Activated CD8-positive, alpha-beta memory T cell treated with anti-CD3 and anti-CD28 coated beads, Interleukin-2, amount 10 ng/mL, durations not matched to agents 7 days and 5 days (primary cell): Measurements from ENCODE around the gene LHFPL3. TPM values are rescaled to one million over a fixed set of nuclear protein-coding genes. Genes with fewer than 3 reads are reported as not detected.
"Not testable (repeated sequence)": the region's sequence is repeated elsewhere in the genome, so short reads cannot be mapped to it uniquely, and the experiment has no call there.

Experiments used
- ATAC-seq: fragments of 150-1000 bp; cut with Tn5 transposase; one replicate; pipeline ENCODE4 v1.10.0; 2021; ENCODE audit warnings: moderate library complexity
- CTCF ChIA-PET: fragments of 350-600 bp; sonication (Branson Sonifier 250); formaldehyde crosslinking; loops from one replicate; lab custom pipeline; 2021; ENCODE audit warnings: antibody characterized with exemption; lab: Charles Lee
- DNase-seq: peaks from one replicate; pipeline ENCODE4 v3.0.0-alpha.2; 2020
- H3K27ac Mint-ChIP-seq: one replicate; pipeline ENCODE4 v1.8.0; 2021; ENCODE audit warnings: mild to moderate bottlenecking, mixed read lengths
- H3K27me3 Mint-ChIP-seq: one replicate; pipeline ENCODE4 v1.8.0; 2021; ENCODE audit warnings: mixed read lengths
- H3K36me3 Mint-ChIP-seq: one replicate; pipeline ENCODE4 v1.8.0; 2021; ENCODE audit warnings: mild to moderate bottlenecking, mixed read lengths
- H3K4me1 Mint-ChIP-seq: one replicate; pipeline ENCODE4 v1.8.0; 2021; ENCODE audit warnings: mixed read lengths
- H3K4me3 Mint-ChIP-seq: one replicate; pipeline ENCODE4 v1.8.0; 2021; ENCODE audit warnings: mild to moderate bottlenecking, moderate library complexity, mixed read lengths
- H3K9me3 Mint-ChIP-seq: one replicate; pipeline ENCODE4 v1.8.0; 2022; ENCODE audit warnings: low read depth, mixed read lengths
- total RNA-seq, 2 experiments: library from RNA; stranded (reverse); gene quantifications; one replicate each; pipeline ENCODE4 v1.2.3, GENCODE V29; 2021

LHFPL3 gene
- total RNA-seq, 2 experiments from 2014 or later: not detected

DNA sequence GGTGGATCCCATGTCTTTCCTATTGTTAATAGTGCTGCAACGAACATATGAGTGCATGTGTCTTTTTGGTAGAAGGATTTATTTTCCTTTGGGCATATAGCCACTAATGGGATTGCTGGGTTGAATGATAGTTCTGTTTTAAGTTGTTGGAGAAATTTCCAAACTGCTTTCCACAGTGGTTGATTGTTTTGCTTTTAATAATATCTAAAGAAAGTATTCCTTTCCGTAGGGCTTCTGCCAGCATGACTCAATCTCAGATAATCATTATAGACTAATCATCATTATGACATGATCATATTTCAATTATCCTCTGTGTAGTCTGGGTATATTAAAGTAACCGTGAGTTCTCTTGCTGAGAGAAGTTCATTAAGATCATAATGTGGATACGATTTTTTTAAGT is 575.4 kb downstream of the LHFPL3 start:
- Mint-ChIP-seq H3K4me3 (no peak overlapping the region), H3K4me1 (no peaks in the 10 kb centered on the region), H3K27ac (no peak overlapping the region), H3K27me3 (peaks cover 22% of the 10 kb centered on the region), H3K9me3 (no peaks in the 10 kb centered on the region), H3K36me3 (no peaks in the 10 kb centered on the region)
- DNase-seq: no peak
- CTCF ChIA-PET: interaction anchor here (0.7 to 3.3 kb wide), 3 partner anchors 21 to 483 kb away, joined by 3 to 14 read pairs (median 3); no protein-coding TSS in a partner anchor
- ATAC-seq: no peak

GRCh38 chr7:104906032-104906431 is 577.6 kb downstream of the LHFPL3 start:
- CTCF ChIA-PET: interaction anchor here (1.7 to 6.5 kb wide), 3 partner anchors 12 to 23 kb away, joined by 6 to 35 read pairs (median 16); no protein-coding TSS in a partner anchor
- H3K27me3 Mint-ChIP-seq: peaks cover 23% of the 10 kb centered on the region
- H3K9me3 Mint-ChIP-seq: no peaks in the 10 kb centered on the region
- peaks cover 2% of the 10 kb centered on the region for H3K4me1 Mint-ChIP-seq
- no peaks in the 10 kb centered on the region for H3K36me3 Mint-ChIP-seq
- no peak overlapping the region for H3K4me3 Mint-ChIP-seq
- ATAC-seq (no peak), DNase-seq (no peak)
- H3K27ac Mint-ChIP-seq: no peak overlapping the region

- no peak for ATAC-seq
- no peaks in the 10 kb centered on the region for H3K9me3 Mint-ChIP-seq
- no peaks in the 10 kb centered on the region for H3K36me3 Mint-ChIP-seq
- no peak for DNase-seq
- H3K27me3 Mint-ChIP-seq: peaks cover 23% of the 10 kb centered on the region
- CTCF ChIA-PET: interaction anchor here (1.2 to 6.5 kb wide), 3 partner anchors 12 to 198 kb away, joined by 3 to 35 read pairs (median 16); no protein-coding TSS in a partner anchor
- H3K4me1 Mint-ChIP-seq: peaks cover 2% of the 10 kb centered on the region
- no peak overlapping the region for H3K4me3 Mint-ChIP-seq
- no peak overlapping the region for H3K27ac Mint-ChIP-seq
Measured at GRCh38 chr7:104906556-104906955, 578.2 kb downstream of the LHFPL3 start.

DNA sequence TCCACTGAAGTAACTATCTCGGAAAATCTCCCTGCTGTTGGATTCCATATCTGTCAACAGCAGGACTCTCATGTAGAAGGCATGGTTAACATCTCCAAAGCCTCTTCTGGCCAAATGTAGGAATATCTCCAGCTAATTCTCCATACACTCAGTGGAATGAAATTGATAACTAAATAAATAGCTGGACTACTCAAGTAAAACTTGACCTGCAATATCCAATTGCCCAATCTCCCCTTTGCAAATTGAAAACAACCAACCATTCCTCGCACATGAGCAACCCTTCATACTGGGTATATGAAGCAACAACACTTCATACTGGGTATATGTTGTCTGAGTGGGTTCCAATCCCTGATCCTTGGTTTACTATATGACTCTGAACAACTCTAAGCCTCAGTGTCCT is 580.2 kb downstream of the LHFPL3 start:
- DNase-seq: no peak
- CTCF ChIA-PET: interaction anchor here (0.6 to 6.5 kb wide), 5 partner anchors 10 to 25 kb away, joined by 3 to 35 read pairs (median 7); no protein-coding TSS in a partner anchor
- H3K27ac Mint-ChIP-seq: no peak overlapping the region
- peaks cover 23% of the 10 kb centered on the region for H3K27me3 Mint-ChIP-seq
- no peak overlapping the region for H3K4me3 Mint-ChIP-seq
- H3K36me3 Mint-ChIP-seq: no peaks in the 10 kb centered on the region
- peaks cover 2% of the 10 kb centered on the region for H3K4me1 Mint-ChIP-seq
- ATAC-seq: no peak
- no peaks in the 10 kb centered on the region for H3K9me3 Mint-ChIP-seq

DNA sequence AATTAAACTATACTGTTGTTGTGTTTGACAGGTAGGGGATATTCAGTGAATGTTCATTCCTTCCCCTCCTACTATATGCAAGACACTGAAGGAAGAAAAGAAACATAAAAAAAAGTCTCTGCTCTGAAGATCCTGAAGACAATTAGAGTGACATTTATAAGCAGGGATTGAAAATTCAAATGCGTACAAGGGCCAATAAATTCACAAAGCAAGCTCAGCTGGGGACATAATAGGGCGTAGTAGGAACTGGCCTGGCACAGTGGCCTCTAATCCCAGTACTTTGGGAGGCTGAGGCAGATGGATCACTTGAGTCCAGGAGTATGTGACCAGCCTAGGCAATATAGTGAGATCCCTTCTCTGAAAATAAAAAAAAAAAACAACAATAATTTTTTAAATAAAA is 580.7 kb downstream of the LHFPL3 start:
- ATAC-seq (no peak), DNase-seq (no peak)
- Mint-ChIP-seq H3K27ac (no peak overlapping the region), H3K4me3 (no peak overlapping the region), H3K4me1 (peaks cover 2% of the 10 kb centered on the region), H3K9me3 (no peaks in the 10 kb centered on the region), H3K27me3 (peaks cover 23% of the 10 kb centered on the region), H3K36me3 (no peaks in the 10 kb centered on the region)
- CTCF ChIA-PET: interaction anchor here (0.6 to 6.5 kb wide), 4 partner anchors 9 to 26 kb away, joined by 3 to 35 read pairs (median 12); no protein-coding TSS in a partner anchor

GRCh38 chr7:104914421-104914820 is 586.0 kb downstream of the LHFPL3 start:
- Mint-ChIP-seq H3K9me3 (no peaks in the 10 kb centered on the region), H3K27me3 (peaks cover 20% of the 10 kb centered on the region), H3K36me3 (no peaks in the 10 kb centered on the region), H3K27ac (no peak overlapping the region), H3K4me1 (peaks cover 4% of the 10 kb centered on the region), H3K4me3 (no peak overlapping the region)
- DNase-seq (no peak), ATAC-seq (no peak)
- CTCF ChIA-PET: interaction anchor here (8.9 kb wide), 1 partner anchor 31 kb away, joined by 103 read pairs; no protein-coding TSS in a partner anchor

DNA sequence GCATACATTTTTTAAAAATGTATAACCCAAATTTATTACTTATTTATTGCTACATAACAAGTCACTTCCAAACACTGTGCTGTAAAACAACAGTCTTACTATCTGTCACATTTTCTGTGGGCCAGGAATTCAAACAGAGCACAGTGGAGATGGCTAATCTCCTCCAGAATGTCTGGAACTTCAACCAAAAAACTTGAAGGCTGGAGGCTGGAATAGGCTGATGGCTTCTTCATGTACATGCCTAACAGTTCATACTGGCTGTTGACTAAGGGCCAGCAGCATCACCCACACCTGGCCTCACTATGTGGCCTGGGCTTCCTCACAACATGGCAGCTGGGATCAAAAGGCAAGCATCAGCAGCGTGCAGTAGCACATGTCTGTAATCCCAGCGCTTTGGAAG is 593.2 kb downstream of the LHFPL3 start:
- ATAC-seq (no peak), DNase-seq (no peak)
- Mint-ChIP-seq H3K4me3 (no peak overlapping the region), H3K36me3 (no peaks in the 10 kb centered on the region), H3K27ac (no peak overlapping the region), H3K4me1 (peaks cover 7% of the 10 kb centered on the region), H3K9me3 (no peaks in the 10 kb centered on the region), H3K27me3 (peaks cover 13% of the 10 kb centered on the region)
- CTCF ChIA-PET: interaction anchor here (0.7 to 8.9 kb wide), 6 partner anchors 38 to 722 kb away, joined by 4 to 103 read pairs (median 9); no protein-coding TSS in a partner anchor

GRCh38 chr7:104922182-104923009 is 594.0 kb downstream of the LHFPL3 start:
- CTCF ChIA-PET: interaction anchor here (0.7 to 2.5 kb wide), 9 partner anchors 13 to 667 kb away, joined by 3 to 14 read pairs (median 5); no protein-coding TSS in a partner anchor
- ATAC-seq (no peak), DNase-seq (no peak)
- H3K4me1 Mint-ChIP-seq: peaks cover 7% of the 10 kb centered on the region
- no peaks in the 10 kb centered on the region for H3K36me3 Mint-ChIP-seq
- H3K27ac Mint-ChIP-seq: no peak overlapping the region
- H3K4me3 Mint-ChIP-seq: no peak overlapping the region
- no peaks in the 10 kb centered on the region for H3K9me3 Mint-ChIP-seq
- H3K27me3 Mint-ChIP-seq: peaks cover 5% of the 10 kb centered on the region

DNA sequence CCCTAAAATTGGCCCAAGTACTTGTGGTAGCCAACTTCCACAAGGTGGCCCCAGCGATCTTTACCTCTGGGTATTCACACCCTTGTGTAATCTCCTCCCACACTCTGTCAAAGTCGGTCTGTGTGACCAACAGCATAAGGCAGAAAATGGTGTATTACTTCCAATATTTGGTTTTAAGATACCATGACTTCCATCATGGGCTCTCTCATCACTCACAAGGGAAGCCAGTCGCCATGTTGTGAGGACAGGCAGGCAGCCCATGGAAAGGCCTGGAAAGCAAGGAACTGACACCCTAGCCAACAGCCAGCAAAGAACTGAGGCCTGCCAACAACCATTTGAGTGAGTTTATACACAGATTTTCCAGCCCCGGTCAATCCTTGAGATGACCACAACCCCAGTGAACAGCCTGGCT is 594.6 kb downstream of the LHFPL3 start:
- no peaks in the 10 kb centered on the region for H3K36me3 Mint-ChIP-seq
- CTCF ChIA-PET: interaction anchor here (1.0 to 2.5 kb wide), 5 partner anchors 14 to 61 kb away, joined by 3 to 14 read pairs (median 7); no protein-coding TSS in a partner anchor
- no peaks in the 10 kb centered on the region for H3K9me3 Mint-ChIP-seq
- H3K27ac Mint-ChIP-seq: peak overlapping the region; percentile 73
- ATAC-seq (peak; percentile 99), DNase-seq (peak; percentile 89)
- peaks cover 7% of the 10 kb centered on the region for H3K4me1 Mint-ChIP-seq
- peaks cover 3% of the 10 kb centered on the region for H3K27me3 Mint-ChIP-seq
- no peak overlapping the region for H3K4me3 Mint-ChIP-seq

DNA sequence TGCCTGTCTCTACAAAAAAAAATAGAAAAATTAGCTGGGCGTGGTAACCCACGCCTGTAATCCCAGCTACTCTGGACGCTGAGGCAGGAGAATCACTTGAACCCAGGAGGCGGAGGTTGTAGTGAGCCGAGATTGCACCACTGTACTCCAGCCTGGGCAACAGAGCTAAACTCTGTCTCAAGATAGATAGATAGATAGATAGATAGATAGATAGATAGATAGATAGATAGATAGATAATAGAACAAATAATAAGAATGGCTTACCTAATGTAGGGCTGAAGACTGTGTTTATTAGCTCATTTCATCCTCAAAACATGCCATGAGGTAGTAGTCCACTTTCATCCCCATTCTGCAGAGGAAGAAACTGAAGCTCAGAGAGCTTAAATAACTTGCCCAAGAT is 597.8 kb downstream of the LHFPL3 start:
- not testable (repeated sequence) for H3K4me1 Mint-ChIP-seq, H3K4me3 Mint-ChIP-seq, H3K36me3 Mint-ChIP-seq, H3K27ac Mint-ChIP-seq, H3K9me3 Mint-ChIP-seq, ATAC-seq, DNase-seq, H3K27me3 Mint-ChIP-seq
- CTCF ChIA-PET: interaction anchor here (1.0 to 2.5 kb wide), 5 partner anchors 8 to 663 kb away, joined by 3 to 10 read pairs (median 5); no protein-coding TSS in a partner anchor

DNA sequence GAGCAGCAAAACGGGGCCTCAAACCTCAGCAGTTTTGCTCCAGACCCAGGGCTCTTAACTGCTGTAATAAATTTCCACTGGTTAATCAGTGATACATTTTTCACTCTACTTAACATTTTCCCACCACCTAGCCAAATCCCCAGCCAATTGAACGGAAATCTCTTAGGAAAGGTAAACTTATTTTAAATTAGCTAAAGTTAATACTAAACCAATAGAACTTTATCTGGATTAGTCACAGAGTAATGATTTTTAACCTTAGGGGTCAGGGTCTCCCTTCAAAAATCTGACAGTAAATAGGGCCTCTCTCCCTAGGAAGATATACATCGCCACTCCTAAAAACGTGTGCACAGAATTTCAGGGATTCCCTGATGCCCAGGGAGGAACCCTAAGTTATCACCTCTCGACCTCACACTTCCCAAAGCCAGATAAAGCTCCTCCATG is 598.2 kb downstream of the LHFPL3 start:
- H3K36me3 Mint-ChIP-seq: no peaks in the 10 kb centered on the region
- CTCF ChIA-PET: interaction anchor here (1.0 to 2.5 kb wide), 5 partner anchors 8 to 663 kb away, joined by 3 to 10 read pairs (median 5); no protein-coding TSS in a partner anchor
- H3K27ac Mint-ChIP-seq: no peak overlapping the region
- DNase-seq (no peak), ATAC-seq (no peak)
- H3K4me3 Mint-ChIP-seq: no peak overlapping the region
- H3K9me3 Mint-ChIP-seq: no peaks in the 10 kb centered on the region
- no peaks in the 10 kb centered on the region for H3K27me3 Mint-ChIP-seq
- H3K4me1 Mint-ChIP-seq: peaks cover 5% of the 10 kb centered on the region

DNA sequence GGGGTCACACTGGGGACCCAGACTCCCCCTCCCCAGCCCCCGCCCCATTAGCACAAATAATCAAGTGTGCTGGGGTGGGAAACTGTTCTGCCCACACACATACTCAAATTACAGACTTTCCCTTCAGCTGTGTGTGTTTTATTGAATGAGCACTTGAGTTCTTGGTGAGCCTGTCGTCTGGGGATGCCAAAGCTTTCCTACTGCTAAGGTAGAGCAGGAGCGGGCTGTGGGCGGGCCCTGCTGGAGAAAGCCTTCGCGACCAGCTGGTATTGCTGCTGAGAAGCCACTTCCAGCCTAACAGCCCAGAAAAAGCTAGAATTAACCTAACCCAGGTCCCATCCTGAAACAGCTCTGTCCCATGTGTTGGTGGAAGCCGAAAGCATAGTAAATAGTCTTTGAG is 598.7 kb downstream of the LHFPL3 start:
- CTCF ChIA-PET: interaction anchor here (1.0 to 2.5 kb wide), 5 partner anchors 8 to 662 kb away, joined by 3 to 10 read pairs (median 5); no protein-coding TSS in a partner anchor
- Mint-ChIP-seq H3K9me3 (no peaks in the 10 kb centered on the region), H3K4me3 (no peak overlapping the region), H3K4me1 (peaks cover 5% of the 10 kb centered on the region), H3K27ac (no peak overlapping the region), H3K27me3 (no peaks in the 10 kb centered on the region), H3K36me3 (no peaks in the 10 kb centered on the region)
- ATAC-seq (no peak), DNase-seq (no peak)

DNA sequence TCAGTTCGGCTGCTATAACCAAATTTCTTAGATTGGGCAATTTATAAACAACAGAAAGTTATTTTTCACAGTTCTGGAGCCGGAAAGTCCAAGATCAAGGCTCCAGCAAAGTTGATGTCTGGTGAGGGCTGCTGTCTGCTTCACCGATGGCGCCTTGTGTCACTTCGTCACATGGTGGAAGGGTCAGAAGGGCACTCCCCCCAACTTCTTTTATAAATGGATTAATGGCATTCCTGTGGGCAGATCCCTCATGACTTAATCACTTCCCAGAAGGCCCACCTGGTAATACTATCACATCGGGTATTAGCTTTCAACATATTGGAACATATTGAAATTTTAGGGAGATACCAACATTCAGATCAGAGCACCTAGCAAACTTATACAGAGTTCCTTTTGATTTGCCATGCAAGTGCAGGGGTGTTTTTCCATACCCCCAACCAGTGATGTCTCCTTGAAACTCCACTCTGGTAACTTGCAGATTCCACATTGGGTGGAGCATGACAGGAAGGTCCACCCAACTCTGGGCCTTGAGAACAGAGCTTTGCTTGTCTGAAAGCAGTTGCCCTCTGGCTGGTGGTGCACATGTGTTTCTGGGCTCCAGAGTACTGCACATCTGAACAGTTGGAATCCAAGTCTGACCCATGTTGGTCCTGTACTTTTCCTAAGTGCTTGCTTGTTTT is 600.5 kb downstream of the LHFPL3 start:
- Mint-ChIP-seq H3K4me3 (no peak overlapping the region), H3K9me3 (no peaks in the 10 kb centered on the region), H3K27me3 (no peaks in the 10 kb centered on the region), H3K4me1 (no peaks in the 10 kb centered on the region), H3K27ac (no peak overlapping the region), H3K36me3 (no peaks in the 10 kb centered on the region)
- no peak for DNase-seq
- no peak for ATAC-seq
- CTCF ChIA-PET: interaction anchor here (1.1 to 2.7 kb wide), 4 partner anchors 10 to 56 kb away, joined by 4 to 12 read pairs (median 4); no protein-coding TSS in a partner anchor
